NCI-H146 treated with DMSO at 0.1 percent for 48 hours (cell line): Measurements from ENCODE around the gene MUL1.

ENCODE experiments used
- DNase-seq: peaks from one replicate; lab custom pipeline; 2025; ENCODE audit not compliant: unreplicated experiment; lab: John Stamatoyannopoulos, UW

MUL1 gene

GRCh38 chr1:20472860-20473711 lies 34.9 kb downstream of the MUL1 start:
- no peak for DNase-seq

GRCh38 chr1:20472121-20472520 lies 35.8 kb downstream of the MUL1 start:
- DNase-seq = no peak

- DNase-seq = no peak
Measured at GRCh38 chr1:20470194-20470593, 37.8 kb downstream of the MUL1 start.

GRCh38 chr1:20469406-20470076 lies 38.4 kb downstream of the MUL1 start:
- no peak for DNase-seq

DNA sequence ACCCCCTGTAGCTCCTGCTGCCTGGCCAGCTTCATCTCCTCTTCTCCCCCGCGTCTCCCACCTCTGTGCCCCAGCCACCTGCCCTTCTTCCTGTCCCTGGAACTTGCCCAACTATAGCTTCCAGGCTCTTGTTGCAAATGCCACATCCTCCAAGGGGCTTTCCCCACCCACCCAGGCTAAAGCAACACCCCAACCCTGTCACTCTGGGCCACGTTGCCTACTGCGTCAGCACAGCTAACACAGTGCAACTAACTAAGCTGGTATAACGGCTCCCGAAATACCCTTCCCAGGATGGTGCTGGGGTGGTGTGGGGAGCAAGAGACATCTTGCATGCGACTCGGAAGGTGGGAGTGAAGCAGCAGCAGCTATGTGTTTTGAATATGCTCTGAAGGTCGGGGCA lies 41.7 kb downstream of the MUL1 start:
- no peak for DNase-seq

DNA sequence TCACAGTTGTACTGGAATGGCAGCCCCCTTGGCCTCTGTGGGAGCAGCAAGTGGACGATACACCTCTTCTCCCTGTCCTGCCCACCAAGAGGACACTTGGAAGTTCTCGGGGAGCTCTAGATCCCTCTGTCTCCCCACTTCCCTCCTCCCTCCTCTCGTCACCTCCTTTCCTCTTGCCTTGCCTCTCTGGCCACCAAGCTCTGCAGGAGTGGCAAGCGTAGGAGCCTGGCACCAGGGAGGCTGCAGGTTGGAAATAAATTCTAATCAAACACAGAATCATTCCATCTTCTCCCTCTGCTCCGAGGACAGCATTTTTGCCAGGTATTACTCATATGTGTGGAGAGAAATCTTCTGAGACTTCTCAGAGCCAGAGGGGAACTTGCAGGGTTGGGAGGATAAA lies 42.8 kb downstream of the MUL1 start:
- no peak for DNase-seq

- no peak for DNase-seq
Measured at GRCh38 chr1:20463502-20463901, 44.4 kb downstream of the MUL1 start.

DNA sequence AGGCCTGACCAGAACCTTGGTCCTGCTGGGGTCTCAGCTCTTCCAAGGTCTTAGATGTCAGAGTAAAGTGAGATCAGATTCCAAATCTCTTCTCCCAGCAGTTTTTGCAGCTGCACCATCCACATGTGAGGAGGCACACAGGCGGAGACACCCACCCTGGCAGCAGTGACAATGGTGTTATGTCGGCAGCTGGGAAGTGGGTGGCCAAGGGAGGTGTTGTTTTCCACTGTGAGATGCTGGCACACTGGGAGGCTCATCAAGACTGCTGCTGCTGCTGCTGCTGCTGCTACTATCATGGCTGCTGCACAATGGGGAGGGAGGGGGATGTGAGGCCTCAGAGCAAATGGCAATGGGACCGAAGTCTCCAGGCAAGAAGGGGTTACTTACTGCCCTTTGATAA lies 45.6 kb downstream of the MUL1 start:
- no peak for DNase-seq

- no peak for DNase-seq
Measured at GRCh38 chr1:20458717-20459116, 49.2 kb downstream of the MUL1 start.

DNA sequence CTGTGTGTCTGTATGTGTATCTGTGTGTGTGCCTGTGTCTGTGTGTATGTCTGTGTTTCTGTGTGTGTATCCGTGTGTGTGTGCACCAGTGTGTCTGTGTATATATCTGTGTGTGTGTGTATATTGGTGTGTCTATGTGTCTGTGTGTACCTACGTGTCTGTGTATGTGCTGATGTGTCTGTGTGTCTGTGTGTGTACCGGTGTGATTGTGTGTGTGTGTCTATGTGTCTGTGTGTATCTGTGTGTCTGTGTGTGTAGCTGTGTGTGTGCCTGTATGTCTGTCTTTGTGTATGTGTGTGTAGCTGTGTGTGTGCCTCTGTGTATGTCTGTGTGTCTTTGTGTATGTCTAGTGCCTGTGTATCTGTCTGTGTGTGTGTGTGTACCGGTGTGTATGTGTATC lies 53.9 kb downstream of the MUL1 start:
- no peak for DNase-seq

DNA sequence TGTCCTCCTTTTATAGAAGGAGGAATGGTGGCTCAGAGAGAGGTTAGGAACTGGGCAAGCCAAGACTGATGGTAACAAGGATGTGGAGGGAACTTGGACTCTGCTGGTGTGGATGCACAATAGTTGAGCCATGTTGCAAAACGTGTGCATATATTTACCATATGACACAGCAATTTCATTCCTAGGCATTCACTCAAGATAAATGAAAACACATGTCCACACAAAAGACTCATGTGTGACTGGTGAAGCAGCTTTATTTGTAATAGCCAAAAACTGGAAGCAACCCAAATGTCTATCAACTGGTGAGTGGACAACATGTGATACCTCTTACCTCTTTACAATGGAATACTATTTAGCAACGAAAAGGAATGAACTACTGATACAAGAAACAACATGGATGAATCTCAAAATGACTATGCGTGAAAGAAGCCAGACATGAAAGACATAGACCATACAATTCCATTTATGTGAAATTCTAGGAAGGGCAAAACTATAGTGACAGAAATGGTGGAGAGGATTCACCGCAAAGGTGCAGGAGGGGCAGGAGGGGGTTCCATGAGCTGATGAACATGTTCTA lies 58.1 kb downstream of the MUL1 start:
- no peak for DNase-seq
